SK-N-SH treated with all-trans-retinoic acid at 6 μM for 48 hours (cell line): ENCODE measurements around the gene SLC6A19.

ENCODE experiments used
- ARNTL ChIP-seq: fragments of 450-650 bp; formaldehyde crosslinking; IDR thresholded peaks from 2 replicates; pipeline ENCODE4 v1.5.0; 2020; ENCODE audit warnings: low read depth, mild to moderate bottlenecking, moderate library complexity, borderline replicate concordance
- ESRRG ChIP-seq: fragments of 250-450 bp; sonication (Bioruptor Pico); IDR thresholded peaks from 2 replicates; pipeline ENCODE4 v1.6.1; 2021; ENCODE audit warnings: mild to moderate bottlenecking
- RARB ChIP-seq: fragments of 250-450 bp; sonication (Bioruptor Pico); IDR thresholded peaks from 2 replicates; pipeline ENCODE4 v1.8.0; 2021; ENCODE audit warnings: mild to moderate bottlenecking, moderate library complexity
- TCF4 ChIP-seq: fragments of 250-450 bp; sonication (Bioruptor Pico); IDR thresholded peaks from 2 replicates; pipeline ENCODE4 v1.8.0; 2021; ENCODE audit warnings: mild to moderate bottlenecking, moderate library complexity, borderline replicate concordance
- TOX ChIP-seq: fragments of 250-450 bp; sonication (Bioruptor Pico); IDR thresholded peaks from 2 replicates; pipeline ENCODE4 v1.8.0; 2021; ENCODE audit warnings: mild to moderate bottlenecking, moderate library complexity, borderline replicate concordance
- ZFP3 ChIP-seq: fragments of 250-450 bp; sonication (Bioruptor Pico); IDR thresholded peaks from 2 replicates; pipeline ENCODE4 v1.5.0; 2020; ENCODE audit warnings: mild to moderate bottlenecking, moderate library complexity
- ZFP30 ChIP-seq: fragments of 450-650 bp; formaldehyde crosslinking; IDR thresholded peaks from 2 replicates; pipeline ENCODE4 v1.5.0; 2022; ENCODE audit warnings: mild to moderate bottlenecking, moderate library complexity
- TF ChIP-seq, protein P1 (sequence below): fragments of 250-450 bp; sonication (Bioruptor Pico); IDR thresholded peaks from 2 replicates; pipeline ENCODE4 v1.8.0; 2020; ENCODE audit warnings: mild to moderate bottlenecking, moderate library complexity, borderline replicate concordance
- TF ChIP-seq, protein P2 (sequence below): fragments of 250-450 bp; sonication (Bioruptor Pico); IDR thresholded peaks from 2 replicates; pipeline ENCODE4 v1.5.1; 2021; ENCODE audit warnings: mild to moderate bottlenecking, moderate library complexity
- TF ChIP-seq, protein P3 (sequence below): fragments of 250-450 bp; sonication (Bioruptor Pico); IDR thresholded peaks from 2 replicates; pipeline ENCODE4 v1.8.0; 2021; ENCODE audit warnings: low read depth, mild to moderate bottlenecking, moderate library complexity, borderline replicate concordance

DNA sequence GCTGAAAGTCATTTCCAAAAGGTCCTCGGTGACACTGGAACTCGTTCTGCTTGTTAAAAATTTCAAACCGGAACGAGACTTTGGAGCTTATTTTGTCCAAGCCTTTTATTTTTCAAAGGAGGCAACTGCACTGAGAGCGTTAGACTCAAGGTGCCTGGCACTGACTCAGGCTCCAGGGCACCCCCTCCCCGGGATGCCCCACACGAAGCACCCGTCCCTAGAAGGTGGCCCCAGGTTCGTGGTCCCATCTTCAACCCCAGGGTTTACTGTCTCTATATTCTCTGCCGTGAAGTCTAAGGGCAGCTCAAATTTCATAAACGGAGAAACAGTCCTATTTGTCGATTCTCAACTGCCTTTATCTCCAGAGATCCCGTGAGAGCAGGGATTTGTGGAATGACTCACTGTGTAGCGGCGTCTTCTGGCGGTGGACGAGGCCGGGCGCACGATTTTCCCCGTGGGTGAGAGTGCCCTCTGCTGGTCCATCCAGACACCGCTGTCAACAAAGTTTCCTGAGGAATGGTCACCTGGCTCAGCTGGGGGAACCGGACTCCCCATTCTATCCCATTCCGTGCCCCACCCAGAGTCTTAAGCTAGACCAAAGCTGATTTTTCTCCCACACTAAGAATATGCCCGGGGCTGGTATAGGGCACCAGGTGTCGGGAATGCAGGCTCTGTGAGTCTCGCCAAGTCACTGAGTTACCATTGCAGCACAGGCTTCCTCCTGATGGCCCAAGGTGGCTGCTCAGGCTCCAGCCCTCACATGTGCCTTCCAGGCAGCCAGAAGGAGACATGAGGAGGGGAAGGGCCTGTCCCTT lies 27.1 kb upstream of the SLC6A19 start:
- TF ChIP-seq ZFP30 (CRISPR knock-in tag) (no peak), TCF4 (CRISPR knock-in tag) (no peak), ARNTL (CRISPR knock-in tag) (no peak), RARB (no peak), TOX (CRISPR knock-in tag) (no peak), ZFP3 (no peak), ESRRG (CRISPR knock-in tag) (no peak)
- TF ChIP-seq, protein P1, sequence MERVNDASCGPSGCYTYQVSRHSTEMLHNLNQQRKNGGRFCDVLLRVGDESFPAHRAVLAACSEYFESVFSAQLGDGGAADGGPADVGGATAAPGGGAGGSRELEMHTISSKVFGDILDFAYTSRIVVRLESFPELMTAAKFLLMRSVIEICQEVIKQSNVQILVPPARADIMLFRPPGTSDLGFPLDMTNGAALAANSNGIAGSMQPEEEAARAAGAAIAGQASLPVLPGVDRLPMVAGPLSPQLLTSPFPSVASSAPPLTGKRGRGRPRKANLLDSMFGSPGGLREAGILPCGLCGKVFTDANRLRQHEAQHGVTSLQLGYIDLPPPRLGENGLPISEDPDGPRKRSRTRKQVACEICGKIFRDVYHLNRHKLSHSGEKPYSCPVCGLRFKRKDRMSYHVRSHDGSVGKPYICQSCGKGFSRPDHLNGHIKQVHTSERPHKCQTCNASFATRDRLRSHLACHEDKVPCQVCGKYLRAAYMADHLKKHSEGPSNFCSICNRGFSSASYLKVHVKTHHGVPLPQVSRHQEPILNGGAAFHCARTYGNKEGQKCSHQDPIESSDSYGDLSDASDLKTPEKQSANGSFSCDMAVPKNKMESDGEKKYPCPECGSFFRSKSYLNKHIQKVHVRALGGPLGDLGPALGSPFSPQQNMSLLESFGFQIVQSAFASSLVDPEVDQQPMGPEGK (CRISPR knock-in tag) = no peak
- TF ChIP-seq, protein P2, sequence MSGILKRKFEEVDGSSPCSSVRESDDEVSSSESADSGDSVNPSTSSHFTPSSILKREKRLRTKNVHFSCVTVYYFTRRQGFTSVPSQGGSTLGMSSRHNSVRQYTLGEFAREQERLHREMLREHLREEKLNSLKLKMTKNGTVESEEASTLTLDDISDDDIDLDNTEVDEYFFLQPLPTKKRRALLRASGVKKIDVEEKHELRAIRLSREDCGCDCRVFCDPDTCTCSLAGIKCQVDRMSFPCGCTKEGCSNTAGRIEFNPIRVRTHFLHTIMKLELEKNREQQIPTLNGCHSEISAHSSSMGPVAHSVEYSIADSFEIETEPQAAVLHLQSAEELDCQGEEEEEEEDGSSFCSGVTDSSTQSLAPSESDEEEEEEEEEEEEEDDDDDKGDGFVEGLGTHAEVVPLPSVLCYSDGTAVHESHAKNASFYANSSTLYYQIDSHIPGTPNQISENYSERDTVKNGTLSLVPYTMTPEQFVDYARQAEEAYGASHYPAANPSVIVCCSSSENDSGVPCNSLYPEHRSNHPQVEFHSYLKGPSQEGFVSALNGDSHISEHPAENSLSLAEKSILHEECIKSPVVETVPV (CRISPR knock-in tag) = no peak
- TF ChIP-seq, protein P3, sequence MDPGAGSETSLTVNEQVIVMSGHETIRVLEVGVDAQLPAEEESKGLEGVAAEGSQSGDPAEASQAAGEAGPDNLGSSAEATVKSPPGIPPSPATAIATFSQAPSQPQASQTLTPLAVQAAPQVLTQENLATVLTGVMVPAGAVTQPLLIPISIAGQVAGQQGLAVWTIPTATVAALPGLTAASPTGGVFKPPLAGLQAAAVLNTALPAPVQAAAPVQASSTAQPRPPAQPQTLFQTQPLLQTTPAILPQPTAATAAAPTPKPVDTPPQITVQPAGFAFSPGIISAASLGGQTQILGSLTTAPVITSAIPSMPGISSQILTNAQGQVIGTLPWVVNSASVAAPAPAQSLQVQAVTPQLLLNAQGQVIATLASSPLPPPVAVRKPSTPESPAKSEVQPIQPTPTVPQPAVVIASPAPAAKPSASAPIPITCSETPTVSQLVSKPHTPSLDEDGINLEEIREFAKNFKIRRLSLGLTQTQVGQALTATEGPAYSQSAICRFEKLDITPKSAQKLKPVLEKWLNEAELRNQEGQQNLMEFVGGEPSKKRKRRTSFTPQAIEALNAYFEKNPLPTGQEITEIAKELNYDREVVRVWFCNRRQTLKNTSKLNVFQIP (CRISPR knock-in tag) = no peak
